Left lobe of liver (tissue), 2 donors: ENCODE measurements around the gene SPEF1. TPM values are rescaled to one million over a fixed set of nuclear protein-coding genes. Genes with fewer than 3 reads are reported as not detected.

ENCODE experiments used
- ATAC-seq: fragments of 200-7000 bp; cut with Tn5 transposase; one replicate; pipeline ENCODE4 v1.9.1; 2020; ENCODE audit warnings: mild to moderate bottlenecking, moderate library complexity
- DNase-seq: peaks from one replicate; pipeline ENCODE4 v3.0.0-alpha.2; 2020; ENCODE audit warnings: low spot score
- total RNA-seq: library from RNA; stranded (reverse); gene quantifications from one replicate; pipeline ENCODE4 v1.2.1, GENCODE V29; 2021
- donor health status: DM: no; HTN: no; CAD: no; lungs with moderate emphysema.
- donor health status: DM: no; HTN: yes; CAD: no.

The SPEF1 gene
- total RNA-seq, 1 donor from 2014 or later = 0.10 TPM

DNA sequence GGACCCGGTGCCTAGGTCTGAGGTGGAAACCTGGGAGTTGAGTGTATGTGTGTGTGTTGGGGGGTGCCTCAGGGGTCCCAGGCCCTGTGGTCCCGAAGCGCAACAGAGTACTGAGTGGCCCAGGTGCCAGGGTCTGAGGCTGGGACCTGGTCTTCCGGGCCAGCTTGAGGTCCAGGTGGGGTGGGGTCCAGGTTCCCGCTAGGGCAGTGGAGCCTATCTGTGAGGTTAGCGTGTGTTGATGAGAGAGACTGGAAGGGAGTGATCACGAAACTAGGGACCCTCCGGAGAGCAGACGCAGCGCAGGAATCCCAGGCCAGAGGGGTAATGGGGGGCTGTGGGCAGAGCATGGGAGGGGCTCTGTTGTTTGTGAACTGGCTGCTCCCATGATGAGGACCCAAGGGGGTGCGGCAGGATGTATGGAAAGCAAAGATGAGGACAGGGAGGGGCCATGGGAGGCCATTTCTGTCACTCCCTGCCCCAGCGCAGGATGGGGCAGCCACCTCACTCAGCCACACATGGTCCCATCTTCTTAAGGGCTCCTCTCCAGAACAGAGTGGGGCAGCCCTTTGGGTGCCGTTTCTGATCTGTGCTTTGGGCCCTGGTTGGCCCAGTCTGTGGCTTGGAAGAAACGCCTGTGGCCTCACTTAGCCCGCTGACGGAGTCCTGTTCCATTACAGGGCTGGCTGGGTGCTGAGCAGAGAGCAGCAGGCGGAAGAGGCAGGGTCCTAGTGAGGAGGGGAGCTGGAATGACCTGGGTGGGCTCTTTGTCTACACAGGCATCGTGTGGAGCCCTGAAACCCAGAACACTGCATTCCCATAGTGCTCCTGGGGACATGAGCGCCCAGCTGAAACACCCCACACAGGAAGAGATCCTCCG, 47.9 kb downstream of the SPEF1 start:
- ATAC-seq (no peak), DNase-seq (no peak)

DNA sequence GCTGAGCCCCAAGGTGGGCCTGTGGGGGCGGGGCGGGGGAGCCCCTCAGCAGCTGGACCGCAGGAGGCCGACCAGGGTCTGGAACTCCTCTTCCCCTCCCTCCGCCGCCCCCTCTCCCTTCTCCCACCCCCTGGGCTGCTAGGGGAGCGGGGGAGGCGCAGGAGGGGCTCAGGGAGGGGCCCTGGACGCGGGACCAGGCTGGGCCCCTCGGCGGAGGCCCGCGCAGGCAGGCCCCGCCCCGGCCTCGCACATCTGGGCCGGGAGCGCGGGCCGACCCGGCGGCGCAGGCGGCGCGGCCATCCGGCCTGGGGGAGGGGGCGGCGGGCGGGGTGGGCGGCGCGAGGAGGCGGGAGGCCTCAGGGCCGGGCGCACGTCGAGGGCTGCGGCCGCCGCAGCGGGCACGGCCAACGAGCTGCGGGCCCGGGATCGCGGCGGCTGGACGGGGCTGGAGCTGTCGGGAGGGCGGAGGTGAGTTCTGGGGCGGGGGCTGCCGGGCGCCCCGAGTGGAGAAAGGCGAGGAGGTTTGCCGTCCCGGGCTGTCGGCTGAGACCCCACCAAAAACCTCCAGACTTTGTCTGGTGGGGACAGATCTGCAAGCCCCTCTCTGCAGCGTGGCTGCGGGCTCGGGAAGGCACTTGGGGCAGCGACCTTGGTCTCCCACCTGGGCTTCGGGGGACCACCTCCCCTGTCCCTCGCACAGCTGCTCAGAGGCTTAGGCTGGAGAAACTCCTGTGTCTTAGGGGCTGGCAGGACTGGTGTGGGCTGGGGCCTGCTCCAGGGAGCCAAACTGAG, 48.7 kb downstream of the SPEF1 start, which contains the start of gene HSPA12B:
HSPA12B (plus strand) TSS at position 359 of the 792 bp plus-strand sequence. CDS start 5,990 bp downstream, outside the sequence.
- DNase-seq (no peak), ATAC-seq (peak; percentile 8)

DNA sequence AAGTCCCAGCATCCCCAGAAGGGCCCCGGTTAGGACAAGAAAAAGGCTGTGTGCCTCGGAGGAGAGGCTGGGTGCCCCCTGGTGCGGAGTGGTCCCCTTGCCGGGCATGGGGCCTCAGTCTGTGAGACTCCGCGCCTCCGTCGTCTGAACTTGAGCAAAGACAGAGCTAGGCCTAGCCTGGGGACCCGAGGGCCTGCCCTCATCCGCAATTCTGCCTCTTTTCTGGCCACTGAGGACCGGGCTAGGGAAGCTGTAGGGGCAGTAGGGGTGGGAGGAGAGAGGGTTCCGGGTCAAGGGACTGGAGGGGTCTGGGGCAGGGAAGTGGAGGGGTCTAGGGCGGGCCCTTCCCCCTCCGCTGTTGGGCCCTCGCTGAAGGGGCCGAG, 49.3 kb downstream of the SPEF1 start:
- ATAC-seq = no peak
- no peak for DNase-seq

GRCh38 chr20:3730803-3731672, 50.2 kb downstream of the SPEF1 start:
- ATAC-seq (no peak), DNase-seq (no peak)

DNA sequence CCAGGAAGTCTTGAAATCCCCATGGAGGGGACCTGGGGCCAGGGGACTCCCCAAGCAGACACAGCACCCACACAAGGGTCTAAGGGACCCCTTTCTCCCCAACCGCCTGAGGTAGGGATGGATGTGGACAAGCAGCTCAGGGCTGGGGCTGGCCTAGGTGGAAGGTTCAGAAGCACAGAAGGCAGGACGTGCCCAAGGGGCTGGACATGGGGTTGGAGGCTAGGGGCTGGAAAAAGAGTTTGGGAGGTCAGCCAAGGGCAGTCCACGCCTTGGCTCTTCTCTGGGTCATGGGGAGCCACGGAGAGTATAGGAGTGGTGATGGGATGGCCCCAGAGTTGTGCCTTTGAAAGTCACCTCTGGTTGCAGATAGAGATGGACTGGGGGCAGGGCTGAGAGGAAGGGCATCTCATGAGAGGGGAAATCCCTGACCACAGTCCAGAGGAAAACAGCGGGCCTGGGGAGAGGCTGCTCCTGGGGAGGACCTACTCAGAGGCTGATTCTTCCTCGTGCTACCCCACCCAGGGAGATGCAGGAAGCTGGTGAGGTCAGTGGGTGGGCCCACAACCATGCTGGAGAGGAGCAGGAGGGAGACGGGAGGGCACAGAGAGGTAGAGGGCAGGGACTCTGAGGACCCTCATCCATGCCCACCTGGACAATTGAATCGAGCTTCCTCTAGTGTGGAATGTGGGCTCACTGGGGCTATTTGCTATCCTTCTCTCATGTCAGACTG, 51.3 kb downstream of the SPEF1 start:
- DNase-seq = no peak

GRCh38 chr20:3729378-3729777, 51.9 kb downstream of the SPEF1 start:
- DNase-seq (no peak), ATAC-seq (no peak)

More for the DNA sequence above, 51.3 kb downstream of the SPEF1 start:
- ATAC-seq = no peak

DNA sequence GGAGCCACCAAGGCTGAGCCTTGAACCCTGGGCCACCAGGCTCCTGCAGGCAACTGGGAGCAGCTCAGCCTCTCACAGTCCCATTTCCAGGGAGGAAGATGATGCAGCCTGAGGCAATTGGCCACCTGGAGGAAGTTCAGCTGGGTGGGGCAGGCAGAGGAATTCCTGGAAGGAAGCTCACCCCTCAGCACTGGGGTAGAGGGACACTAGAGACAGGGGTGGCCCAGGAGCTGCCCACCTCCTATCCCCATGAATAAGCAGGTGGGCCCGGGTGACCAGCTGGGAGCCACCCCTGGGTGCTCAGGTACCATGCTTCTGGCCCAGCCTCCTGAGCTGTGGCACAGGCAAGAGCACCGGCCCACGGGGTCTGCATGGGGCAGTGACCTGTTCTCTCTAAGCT, 52.4 kb downstream of the SPEF1 start:
- DNase-seq (no peak), ATAC-seq (no peak)

DNA sequence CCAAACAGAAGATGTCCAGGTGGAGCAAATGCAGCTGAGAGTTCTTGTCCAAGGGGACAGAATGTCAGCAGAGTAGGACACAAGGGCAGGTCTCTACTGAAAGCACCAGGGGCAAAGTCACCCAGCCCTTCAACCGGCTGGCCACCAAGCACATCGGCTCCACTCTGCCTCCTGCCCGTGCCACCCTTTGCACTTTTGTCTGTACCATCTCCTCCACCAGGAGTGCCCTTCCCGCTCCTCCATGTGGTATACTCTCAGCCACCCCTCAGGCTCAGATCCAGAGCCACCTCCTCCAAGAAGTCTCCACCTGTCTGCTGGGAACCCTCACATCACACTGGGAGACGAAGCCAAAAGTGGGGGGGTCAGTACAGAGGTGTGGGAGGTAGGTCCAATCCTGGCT, 52.9 kb downstream of the SPEF1 start:
- ATAC-seq (no peak), DNase-seq (no peak)

Other genes starting within 250 kb of the SPEF1 start
- gene GFRA4, start 118.0 kb downstream of the SPEF1 start, total RNA-seq = not detected
- 0.48 TPM for gene ADAM33, start 99.4 kb downstream of the SPEF1 start, total RNA-seq
- 5.9 TPM for gene SIGLEC1, start 68.8 kb downstream of the SPEF1 start, total RNA-seq
- gene HSPA12B, start 48.8 kb downstream of the SPEF1 start, total RNA-seq = 1.4 TPM
- 10.6 TPM for gene ADISSP, start 13.7 kb downstream of the SPEF1 start, total RNA-seq
- 39.4 TPM for gene CENPB, start 5.3 kb upstream of the SPEF1 start, total RNA-seq
- gene CDC25B, start 14.9 kb upstream of the SPEF1 start, total RNA-seq = 12.4 TPM
- 9.7 TPM for gene AP5S1, start 39.1 kb upstream of the SPEF1 start, total RNA-seq
- gene MAVS, start 65.4 kb upstream of the SPEF1 start, total RNA-seq = 21.9 TPM
- 14.7 TPM for gene PANK2, start 107.9 kb upstream of the SPEF1 start, total RNA-seq
- gene RNF24, start 234.1 kb upstream of the SPEF1 start, total RNA-seq = 1.4 TPM